OCI-LY1 (cell line): ENCODE data around the gene LMF1.

Experiments
- H2AFZ ChIP-seq: fragments of 200-600 bp; sonication (generic), shearing (Covaris generic); 2 replicates; pipeline ENCODE4 v1.6.0; 2014; ENCODE audit warnings: antibody characterized with exemption, mild to moderate bottlenecking, low read length
- H3F3A ChIP-seq: fragments of 200-600 bp; sonication (generic), shearing (Covaris generic); 2 replicates; pipeline ENCODE4 v1.6.0; 2014; ENCODE audit warnings: mild to moderate bottlenecking, antibody characterized with exemption, low read length, moderate library complexity; ENCODE audit not compliant: insufficient read depth
- H3K27ac ChIP-seq: fragments of 200-600 bp; sonication (generic); 2 replicates; pipeline ENCODE4 v1.5.1; 2014; ENCODE audit warnings: low read length, mixed run types, mild to moderate bottlenecking, low read depth; ENCODE audit not compliant: poor library complexity, severe bottlenecking
- H3K27me3 ChIP-seq: fragments of 200-600 bp; sonication (generic); 2 replicates; pipeline ENCODE4 v1.6.0; 2014; ENCODE audit warnings: antibody characterized with exemption, mild to moderate bottlenecking, low read length, moderate library complexity; ENCODE audit not compliant: insufficient read depth
- H3K36me3 ChIP-seq: fragments of 200-600 bp; sonication (generic); 2 replicates; pipeline ENCODE4 v1.6.1; 2014; ENCODE audit warnings: mild to moderate bottlenecking, antibody characterized with exemption, low read length, moderate library complexity, mixed read lengths; ENCODE audit not compliant: insufficient read depth
- H3K4me1 ChIP-seq: fragments of 200-600 bp; sonication (generic); 2 replicates; pipeline ENCODE4 v1.5.1; 2014; ENCODE audit warnings: mild to moderate bottlenecking, low read length, moderate library complexity; ENCODE audit not compliant: insufficient read depth, severe bottlenecking
- H3K4me2 ChIP-seq: fragments of 200-600 bp; sonication (generic), shearing (Covaris generic); 2 replicates; pipeline ENCODE4 v1.6.1; 2014; ENCODE audit warnings: low read length
- H3K4me3 ChIP-seq: fragments of 200-600 bp; sonication (generic); 2 replicates; pipeline ENCODE4 v1.5.1; 2014; ENCODE audit warnings: low read length, low read depth, mild to moderate bottlenecking, mixed read lengths; ENCODE audit not compliant: poor library complexity, severe bottlenecking
- H3K79me2 ChIP-seq: fragments of 200-600 bp; shearing (Covaris generic); 2 replicates; pipeline ENCODE4 v1.6.1; 2016; ENCODE audit warnings: mixed run types, low read length, mixed read lengths; ENCODE audit not compliant: insufficient read depth
- H3K9ac ChIP-seq: fragments of 200-600 bp; sonication (generic), shearing (Covaris generic); 2 replicates; pipeline ENCODE4 v1.6.1; 2014; ENCODE audit warnings: mild to moderate bottlenecking, low read length, mixed read lengths
- H3K9me2 ChIP-seq: fragments of 200-600 bp; sonication (generic), shearing (Covaris generic); 2 replicates; pipeline ENCODE4 v1.6.1; 2014; ENCODE audit warnings: low read depth, mild to moderate bottlenecking, low read length, mixed read lengths
- H3K9me3 ChIP-seq: fragments of 200-600 bp; shearing (Covaris generic); 2 replicates; pipeline ENCODE4 v1.6.1; 2014; ENCODE audit warnings: low read length, mixed read lengths
- H4K20me1 ChIP-seq: fragments of 200-600 bp; sonication (generic), shearing (Covaris generic); 2 replicates; pipeline ENCODE4 v1.6.0; 2016; ENCODE audit warnings: mild to moderate bottlenecking, low read length; ENCODE audit not compliant: insufficient read depth
- CTCF ChIP-seq: fragments of 200-600 bp; sonication (generic), shearing (Covaris generic); IDR thresholded peaks from 2 replicates; pipeline ENCODE4 v1.5.1; 2017; ENCODE audit warnings: mild to moderate bottlenecking, antibody characterized with exemption, low read length, moderate library complexity, mixed read lengths
- EZH2 ChIP-seq: fragments of 200-600 bp; sonication (generic), shearing (Covaris generic); IDR thresholded peaks from 2 replicates; pipeline ENCODE4 v1.8.0; 2017; ENCODE audit warnings: borderline replicate concordance, mixed run types, mild to moderate bottlenecking, antibody characterized with exemption, low read length, moderate library complexity, mixed read lengths

LMF1 gene

DNA sequence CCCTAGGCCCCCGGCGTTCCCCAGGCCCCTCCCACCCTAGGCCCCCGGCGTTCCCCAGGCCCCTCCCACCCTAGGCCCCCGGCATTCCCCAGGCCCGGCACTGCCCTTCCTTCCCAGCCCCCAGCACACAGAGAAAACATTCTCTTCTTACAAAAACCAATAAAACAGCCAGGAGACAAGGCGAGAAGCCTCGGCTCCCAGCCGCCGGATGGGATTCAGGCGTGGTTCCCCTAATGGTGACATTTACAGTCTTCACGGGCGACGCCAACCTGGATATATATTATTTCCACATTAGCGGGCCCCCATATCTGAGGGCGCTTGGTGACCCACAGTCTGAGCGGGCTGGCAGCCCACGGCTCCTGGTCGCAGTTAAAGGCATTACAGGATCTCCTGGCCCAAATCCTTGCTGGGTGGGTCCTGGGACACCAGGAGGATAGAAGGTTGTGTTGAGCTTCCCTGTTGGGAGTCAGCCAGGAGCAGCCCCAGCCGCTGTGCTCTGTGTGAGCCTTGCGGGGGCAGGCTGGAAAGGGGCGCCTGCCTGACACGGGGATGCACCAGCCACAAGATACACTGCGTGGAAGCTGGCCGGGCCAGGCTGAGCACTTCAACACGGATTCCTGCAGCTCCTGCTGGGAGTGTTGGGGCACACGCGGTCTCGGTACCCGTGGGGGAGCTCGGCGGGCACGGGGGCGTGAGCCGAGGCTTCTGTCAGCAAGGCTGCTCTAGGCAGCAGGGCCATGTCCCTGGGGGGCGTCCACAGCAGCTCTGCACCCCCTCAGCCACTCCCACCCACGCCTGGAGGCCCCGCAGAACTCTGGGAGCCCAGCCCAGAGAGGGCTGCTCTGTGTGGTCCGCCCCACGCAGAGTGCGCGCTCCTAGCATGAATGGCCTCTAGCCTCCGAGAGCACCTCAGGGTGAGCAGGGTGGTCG lies 83.7 kb downstream of the LMF1 start:
- no peak overlapping the region for H3K9ac ChIP-seq
- no peaks in the 10 kb centered on the region for H3K4me1 ChIP-seq
- H3K27ac ChIP-seq, result no peak overlapping the region
- no peak overlapping the region for H3K4me3 ChIP-seq
- H3F3A ChIP-seq, result 0 out of 2 replicates have a peak, but pooled peaks cover 3% of the 10 kb centered on the region
- no peak overlapping the region for H2AFZ ChIP-seq
- H3K4me2 ChIP-seq, result no peak overlapping the region
- H3K27me3 ChIP-seq, result no peaks in the 10 kb centered on the region
- TF ChIP-seq CTCF (no peak), EZH2 (no peak)
- H3K36me3 ChIP-seq, result no peaks in the 10 kb centered on the region; the same call in 1 of the 2 replicates
- no peaks in the 10 kb centered on the region for H3K79me2 ChIP-seq
- peaks cover 13% of the 10 kb centered on the region for H3K9me3 ChIP-seq
- H3K9me2 ChIP-seq, result no peaks in the 10 kb centered on the region
- H4K20me1 ChIP-seq, result no peaks in the 10 kb centered on the region

DNA sequence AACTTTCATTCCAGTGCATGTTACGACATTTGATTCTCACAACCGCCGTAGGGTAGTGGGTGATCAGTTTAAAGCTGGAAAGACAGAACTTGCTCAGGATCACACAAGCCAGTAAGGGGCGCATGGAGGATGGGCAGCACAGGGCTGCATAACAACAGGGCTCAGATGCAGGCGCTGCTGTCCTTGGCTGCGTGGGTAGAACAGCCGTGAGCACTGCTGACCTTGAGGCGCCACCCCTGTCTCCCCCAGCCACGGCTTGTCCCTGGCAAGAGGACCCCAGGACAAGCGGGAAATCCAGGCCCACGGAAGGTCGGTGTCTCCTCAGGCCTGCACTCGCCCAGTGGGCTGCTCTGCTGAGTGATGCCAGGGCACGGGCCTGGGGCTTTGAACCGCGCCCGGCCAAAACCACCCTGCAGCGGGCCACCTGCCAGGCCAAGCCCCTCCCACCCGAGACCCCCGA lies 84.7 kb downstream of the LMF1 start:
- H3K9me2 ChIP-seq, result no peaks in the 10 kb centered on the region
- no peaks in the 10 kb centered on the region for H3K4me1 ChIP-seq
- no peaks in the 10 kb centered on the region for H3K79me2 ChIP-seq
- no peak overlapping the region for H3K9ac ChIP-seq
- no peak overlapping the region for H2AFZ ChIP-seq
- H3K9me3 ChIP-seq, result peaks cover 13% of the 10 kb centered on the region
- H3K27ac ChIP-seq, result no peak overlapping the region
- H3K4me3 ChIP-seq, result no peak overlapping the region
- H3K36me3 ChIP-seq, result no peaks in the 10 kb centered on the region; the same call in 1 of the 2 replicates
- no peak for TF ChIP-seq EZH2
- TF ChIP-seq CTCF, result no peak
- H4K20me1 ChIP-seq, result no peaks in the 10 kb centered on the region
- H3K4me2 ChIP-seq, result no peak overlapping the region
- 0 out of 2 replicates have a peak, but pooled peaks cover 3% of the 10 kb centered on the region for H3F3A ChIP-seq
- 0 out of 2 replicates have a peak, but pooled peaks cover 3% of the 10 kb centered on the region for H3K27me3 ChIP-seq

DNA sequence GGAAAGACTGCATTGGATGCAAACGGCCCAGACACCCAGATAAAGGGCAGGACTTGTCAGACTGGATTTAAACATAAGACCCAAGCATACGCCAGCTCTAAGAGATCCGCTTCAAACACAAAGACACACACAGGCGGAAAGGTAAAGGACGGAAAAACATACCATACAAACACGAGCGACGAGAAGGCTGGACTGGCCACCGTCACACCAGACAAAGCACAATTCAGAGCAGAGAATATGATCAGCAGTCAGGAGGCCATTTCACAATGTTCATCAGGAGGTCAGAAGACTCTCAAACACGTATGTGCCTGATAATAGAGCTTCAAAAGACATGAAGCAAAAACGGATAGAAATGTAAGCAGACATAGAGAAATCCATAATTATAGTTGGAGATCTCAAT lies 85.4 kb downstream of the LMF1 start:
- TF ChIP-seq EZH2, result no peak
- no peak for TF ChIP-seq CTCF
- no peaks in the 10 kb centered on the region for H3K9me2 ChIP-seq
- no peak overlapping the region for H3K4me2 ChIP-seq
- no peaks in the 10 kb centered on the region for H3K4me1 ChIP-seq
- H3K9me3 ChIP-seq, result peaks cover 13% of the 10 kb centered on the region
- H4K20me1 ChIP-seq, result no peaks in the 10 kb centered on the region
- H3K79me2 ChIP-seq, result no peaks in the 10 kb centered on the region
- no peaks in the 10 kb centered on the region; the same call in 1 of the 2 replicates for H3K36me3 ChIP-seq
- H3K27me3 ChIP-seq, result 0 out of 2 replicates have a peak, but pooled peaks cover 3% of the 10 kb centered on the region
- no peak overlapping the region for H3K9ac ChIP-seq
- H2AFZ ChIP-seq, result no peak overlapping the region
- no peak overlapping the region for H3K4me3 ChIP-seq
- no peak overlapping the region for H3K27ac ChIP-seq
- 0 out of 2 replicates have a peak, but pooled peaks cover 3% of the 10 kb centered on the region for H3F3A ChIP-seq
